Mesodermal cell (in vitro differentiated cells): ENCODE measurements around the gene ATG16L1.
"Not testable (repeated sequence)": the region's sequence is repeated elsewhere in the genome, so short reads cannot be mapped to it uniquely, and the experiment has no call there.

Experiments
- H3K27ac ChIP-seq: 2 replicates; pipeline ENCODE4 v1.7.0; 2013; ENCODE audit warnings: mild to moderate bottlenecking, low read depth, low read length, moderate library complexity; ENCODE audit not compliant: severe bottlenecking
- H3K36me3 ChIP-seq: 2 replicates; pipeline ENCODE4 v1.7.1; 2013; ENCODE audit warnings: mild to moderate bottlenecking, low read length, moderate library complexity; ENCODE audit not compliant: control insufficient read depth, insufficient read depth
- H3K4me1 ChIP-seq: one replicate; pipeline ENCODE4 v1.7.1; 2013; ENCODE audit warnings: mild to moderate bottlenecking, low read length; ENCODE audit not compliant: insufficient read depth, control insufficient read depth, poor library complexity, severe bottlenecking
- H3K4me3 ChIP-seq: 2 replicates; pipeline ENCODE4 v1.7.0; 2013; ENCODE audit warnings: low read length, control low read depth, mild to moderate bottlenecking; ENCODE audit not compliant: insufficient read depth, poor library complexity, severe bottlenecking; ENCODE audit errors: extremely low read depth
- H3K9me3 ChIP-seq: 2 replicates; pipeline ENCODE4 v1.7.1; 2013; ENCODE audit warnings: mild to moderate bottlenecking, low read length, moderate library complexity; ENCODE audit not compliant: control insufficient read depth
- WGBS, 2 experiments: methylation state at CpG; one replicate each; pipeline ENCODE4 v1.1.5; 2013; ENCODE audit warnings: missing lambda C conversion rate in 2 of 2; ENCODE audit not compliant: insufficient coverage in 2 of 2; 5-methylcytosine and 5-hydroxymethylcytosine counted together

Gene ATG16L1

GRCh38 chr2:233329489-233330135 is 78.1 kb downstream of the ATG16L1 start:
- no peaks in the 10 kb centered on the region for H3K9me3 ChIP-seq
- H3K36me3 ChIP-seq = no peaks in the 10 kb centered on the region
- H3K27ac ChIP-seq = peak overlapping the region; percentile 80
- 52 to 59% methylated on average over 2 to 3 of the region's 7 CpGs for WGBS, 2 experiments
- H3K4me3 ChIP-seq = no peak overlapping the region
- peaks cover 10% of the 10 kb centered on the region for H3K4me1 ChIP-seq

- no peaks in the 10 kb centered on the region for H3K9me3 ChIP-seq
- no peak overlapping the region for H3K27ac ChIP-seq
- no peaks in the 10 kb centered on the region for H3K36me3 ChIP-seq
- no peak overlapping the region for H3K4me3 ChIP-seq
- 92 to 95% methylated on average over 13 to 14 of the region's 15 CpGs for WGBS, 2 experiments
- H3K4me1 ChIP-seq = peaks cover 10% of the 10 kb centered on the region
Measured at GRCh38 chr2:233331536-233331935, 80.1 kb downstream of the ATG16L1 start.

GRCh38 chr2:233332125-233332524 is 80.7 kb downstream of the ATG16L1 start:
- WGBS, 2 experiments = 100% methylated on average over 2 to 4 of the region's 4 CpGs
- Histone ChIP-seq H3K9me3 (no peaks in the 10 kb centered on the region), H3K36me3 (no peaks in the 10 kb centered on the region), H3K27ac (no peak overlapping the region), H3K4me3 (no peak overlapping the region), H3K4me1 (peaks cover 10% of the 10 kb centered on the region)

DNA sequence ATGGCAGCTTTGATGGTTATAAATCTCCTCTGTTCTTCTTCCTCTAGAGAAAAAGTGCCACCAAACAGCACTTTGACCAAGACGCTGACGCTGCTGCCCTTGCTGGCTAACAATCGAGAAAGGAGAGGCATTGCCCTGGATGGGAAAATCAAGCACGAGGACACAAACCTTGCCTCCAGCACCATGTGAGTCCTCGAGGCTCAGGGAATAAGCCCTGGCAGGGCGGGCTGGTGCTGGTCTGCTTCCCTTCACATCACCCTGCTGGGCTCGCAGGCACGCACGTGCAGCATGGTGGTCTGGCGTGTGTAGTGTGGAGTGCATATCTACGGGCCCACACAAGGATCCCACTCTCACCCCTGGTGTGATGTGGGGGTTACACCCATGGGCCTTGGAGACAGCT is 83.4 kb downstream of the ATG16L1 start:
- 84 to 88% methylated on average over 6 of the region's 11 CpGs for WGBS, 2 experiments
- no peaks in the 10 kb centered on the region for H3K36me3 ChIP-seq
- peaks cover 1% of the 10 kb centered on the region for H3K4me1 ChIP-seq
- no peak overlapping the region for H3K4me3 ChIP-seq
- H3K27ac ChIP-seq = no peak overlapping the region
- H3K9me3 ChIP-seq = no peaks in the 10 kb centered on the region

DNA sequence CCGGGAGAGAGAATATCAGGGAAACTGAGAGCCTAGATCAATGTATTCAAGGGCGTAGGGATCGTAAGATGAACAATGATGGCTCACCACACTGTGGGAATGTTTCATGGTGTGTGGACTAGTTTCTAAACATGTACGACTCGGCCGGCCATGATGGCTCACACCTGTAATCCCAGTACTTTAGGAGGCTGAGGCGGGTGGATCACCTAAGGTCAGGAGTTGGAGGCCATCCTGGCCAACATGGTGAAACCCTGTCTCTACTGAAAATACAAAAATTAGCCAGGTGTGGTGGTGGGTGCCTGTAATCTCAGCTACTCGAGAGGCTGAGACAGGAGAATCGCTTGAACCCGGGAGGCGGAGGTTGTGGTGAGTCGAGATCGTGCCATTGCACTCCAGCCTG is 84.6 kb downstream of the ATG16L1 start:
- H3K36me3 ChIP-seq, H3K27ac ChIP-seq, H3K9me3 ChIP-seq, H3K4me1 ChIP-seq, H3K4me3 ChIP-seq: not testable (repeated sequence)
- WGBS, 2 experiments = 96% methylated on average over 7 of the region's 13 CpGs

- Histone ChIP-seq H3K4me3 (no peak overlapping the region), H3K36me3 (no peaks in the 10 kb centered on the region), H3K9me3 (no peaks in the 10 kb centered on the region), H3K27ac (no peak overlapping the region), H3K4me1 (no peaks in the 10 kb centered on the region)
- WGBS, 2 experiments = 94 to 100% methylated on average over 4 of the region's 5 CpGs
Measured at GRCh38 chr2:233336541-233336940, 85.1 kb downstream of the ATG16L1 start.

DNA sequence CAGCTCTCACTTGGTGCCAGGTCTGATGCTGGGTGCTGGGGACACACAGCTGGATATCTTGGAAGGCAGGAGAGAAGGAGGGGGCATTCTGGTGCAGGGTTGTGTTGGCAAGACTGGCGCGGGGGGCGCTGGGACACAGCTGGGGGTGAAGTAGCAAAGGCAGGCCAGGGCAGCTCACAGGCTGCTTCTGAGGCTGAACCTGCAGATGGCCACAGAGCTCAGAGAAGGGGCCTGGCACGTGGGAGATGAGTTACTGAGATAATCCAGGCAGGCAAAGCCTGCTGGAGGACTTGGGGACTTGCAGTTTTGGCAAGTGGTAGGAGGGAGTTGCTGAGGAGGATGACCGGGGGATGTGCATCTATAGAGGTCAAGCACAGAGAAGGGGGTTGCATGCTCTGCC is 86.6 kb downstream of the ATG16L1 start:
- H3K4me1 ChIP-seq = no peaks in the 10 kb centered on the region
- no peaks in the 10 kb centered on the region for H3K9me3 ChIP-seq
- no peaks in the 10 kb centered on the region for H3K36me3 ChIP-seq
- no peak overlapping the region for H3K27ac ChIP-seq
- 77 to 85% methylated on average over 4 of the region's 5 CpGs for WGBS, 2 experiments
- no peak overlapping the region for H3K4me3 ChIP-seq

GRCh38 chr2:233338812-233339368 is 87.4 kb downstream of the ATG16L1 start:
- H3K36me3 ChIP-seq = no peaks in the 10 kb centered on the region
- no peaks in the 10 kb centered on the region for H3K4me1 ChIP-seq
- H3K9me3 ChIP-seq = no peaks in the 10 kb centered on the region
- no peak overlapping the region for H3K4me3 ChIP-seq
- H3K27ac ChIP-seq = no peak overlapping the region
- 94 to 100% methylated on average over 2 to 3 of the region's 3 CpGs for WGBS, 2 experiments

- Histone ChIP-seq H3K4me3 (no peak overlapping the region), H3K36me3 (no peaks in the 10 kb centered on the region), H3K4me1 (no peaks in the 10 kb centered on the region), H3K9me3 (no peaks in the 10 kb centered on the region), H3K27ac (no peak overlapping the region)
- WGBS, 2 experiments = 67% methylated on average over 1 of the region's 3 CpGs; no CpG with 5 or more reads in 1 of the 2 experiments
Measured at GRCh38 chr2:233339427-233339826, 88.0 kb downstream of the ATG16L1 start.

DNA sequence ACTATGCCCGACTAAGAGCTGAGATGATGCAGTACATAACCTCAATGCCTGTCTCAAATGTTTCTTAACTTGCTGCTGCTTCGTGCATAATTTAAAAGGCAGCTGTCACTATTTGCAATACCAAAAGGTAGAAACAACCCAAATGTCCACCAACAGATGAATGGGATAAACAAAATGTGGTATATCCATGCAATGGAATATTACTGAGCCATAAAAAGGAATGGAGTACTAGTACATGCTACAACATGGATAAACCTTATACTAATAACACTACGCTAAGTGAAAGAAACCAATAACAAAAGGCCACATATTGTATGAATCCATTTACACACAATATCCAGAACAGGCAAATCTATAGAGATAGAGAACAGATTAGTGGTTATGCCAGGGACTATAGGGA is 89.8 kb downstream of the ATG16L1 start:
- Histone ChIP-seq H3K27ac (no peak overlapping the region), H3K36me3 (no peaks in the 10 kb centered on the region), H3K4me1 (no peaks in the 10 kb centered on the region), H3K4me3 (no peak overlapping the region), H3K9me3 (no peaks in the 10 kb centered on the region)
- 90 to 100% methylated on average over 1 to 2 of the region's 3 CpGs for WGBS, 2 experiments

DNA sequence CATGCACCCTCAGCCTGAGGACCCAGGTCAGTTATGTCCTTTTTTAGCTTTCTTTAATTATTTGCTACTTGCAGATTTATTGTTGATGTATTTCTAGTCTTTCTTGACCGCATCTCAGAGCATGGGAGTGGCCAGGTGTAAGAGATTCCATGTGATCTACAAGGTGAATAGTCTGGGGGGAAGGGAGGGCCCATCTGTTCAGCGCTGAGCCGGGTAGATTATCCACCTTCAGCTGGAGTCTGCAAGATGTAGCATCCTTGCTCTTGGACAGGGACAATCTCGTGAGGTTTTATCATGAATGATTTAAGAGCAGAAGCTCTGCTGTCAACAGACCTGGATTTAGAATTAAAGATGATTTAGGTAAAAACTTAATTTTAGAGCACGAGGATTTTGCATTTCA is 90.8 kb downstream of the ATG16L1 start:
- Histone ChIP-seq H3K9me3 (no peaks in the 10 kb centered on the region), H3K27ac (no peak overlapping the region)

More for the DNA sequence above, 90.8 kb downstream of the ATG16L1 start:
- Histone ChIP-seq H3K36me3 (no peaks in the 10 kb centered on the region), H3K4me3 (no peak overlapping the region), H3K4me1 (no peaks in the 10 kb centered on the region)
- WGBS, 2 experiments = 91 to 94% methylated on average over 4 to 5 of the region's 5 CpGs
